Endothelial cell of umbilical vein (primary cell): ENCODE data around the gene ZNF74. TPM values are rescaled to one million over a fixed set of nuclear protein-coding genes. Genes with fewer than 3 reads are reported as not detected.

ENCODE experiments used
- BruUV-seq: library from RNA; stranded (reverse); fragments of 400-500 nt; replicated peaks from 2 replicates; lab custom pipeline; 2021; lab: Mats Ljungman, UMichigan
- CTCF ChIA-PET: fragments of 300-600, 350-600 bp; sonication (Branson Sonifier 250); formaldehyde crosslinking; loops from one replicate; lab custom pipeline; 2021; ENCODE audit warnings: antibody characterized with exemption, inconsistent platforms; lab: Charles Lee
- POLR2A ChIA-PET: fragments of 300-600, 350-600 bp; sonication (Branson Sonifier 250); formaldehyde crosslinking; loops from one replicate; lab custom pipeline; 2021; ENCODE audit warnings: antibody characterized with exemption, inconsistent platforms; lab: Charles Lee
- DNase-seq: peaks from one replicate; pipeline ENCODE4 v3.0.0-alpha.2; 2011; ENCODE audit warnings: low read depth, low spot score
- FAIRE-seq: peaks from 2 replicates; lab custom pipeline; 2011; peaks lifted over from hg19 to GRCh38; lab: Jason Lieb, UNC
- H2AFZ ChIP-seq: 2 replicates; pipeline ENCODE4 v1.6.0; 2012; ENCODE audit warnings: low read depth, low read length, control low read depth, inconsistent platforms
- H3K27ac ChIP-seq: 2 replicates; pipeline ENCODE4 v1.5.1; 2011; ENCODE audit warnings: low read depth, mild to moderate bottlenecking, control low read depth, low read length, moderate library complexity; ENCODE audit not compliant: insufficient read depth
- H3K27me3 ChIP-seq, 2 experiments: 2 replicates each; pipeline versions ENCODE4 v1.6.0 to v1.6.1; 2011; ENCODE audit warnings: low read length in 2 of 2, mixed read lengths in 1 of 2; ENCODE audit not compliant: control insufficient read depth in 2 of 2, insufficient read depth in 2 of 2
- H3K36me3 ChIP-seq, 2 experiments: 2 replicates in 1 of 2; 3 replicates in 1 of 2; pipeline ENCODE4 v1.5.1; 2011; ENCODE audit warnings: low read length in 2 of 2, mild to moderate bottlenecking in 1 of 2, moderate library complexity in 1 of 2; ENCODE audit not compliant: control insufficient read depth in 2 of 2, insufficient read depth in 2 of 2; ENCODE audit errors: extremely low read depth in 1 of 2
- H3K4me1 ChIP-seq: 3 replicates; pipeline ENCODE4 v1.5.1; 2011; ENCODE audit warnings: mild to moderate bottlenecking, low read length; ENCODE audit not compliant: control insufficient read depth, insufficient read depth; ENCODE audit errors: extremely low read depth
- H3K4me2 ChIP-seq: 2 replicates; pipeline ENCODE4 v1.6.1; 2011; ENCODE audit warnings: low read length, control low read depth, mixed read lengths; ENCODE audit not compliant: insufficient read depth
- H3K4me3 ChIP-seq, 3 experiments: fragments of 200-600 bp in 1 of 3; sonication (generic), shearing (Covaris generic) in 1 of 3; replicated peaks in 1 of 3; 2 replicates each; pipeline ENCODE4 v1.5.1; 2011 to 2016; ENCODE audit warnings: control low read depth in 3 of 3, low read length in 3 of 3, mild to moderate bottlenecking in 2 of 3, inconsistent platforms in 1 of 3, low read depth in 1 of 3, moderate library complexity in 1 of 3; ENCODE audit not compliant: insufficient read depth in 1 of 3
- H3K79me2 ChIP-seq: 2 replicates; pipeline ENCODE4 v1.6.0; 2012; ENCODE audit warnings: low read length, inconsistent platforms; ENCODE audit not compliant: control insufficient read depth, insufficient read depth
- H3K9ac ChIP-seq: replicated peaks from 2 replicates; pipeline ENCODE3; 2011; ENCODE audit warnings: low read length, control low read depth; ENCODE audit not compliant: insufficient read depth; ENCODE audit errors: extremely low read depth
- H3K9me1 ChIP-seq: replicated peaks from 3 replicates; pipeline ENCODE4 v1.6.0; 2011; ENCODE audit warnings: mild to moderate bottlenecking, low read length; ENCODE audit not compliant: control insufficient read depth, insufficient read depth; ENCODE audit errors: extremely low read depth
- H3K9me3 ChIP-seq: replicated peaks from 2 replicates; pipeline ENCODE4 v1.5.1; 2012; ENCODE audit warnings: low read length, inconsistent platforms; ENCODE audit not compliant: control insufficient read depth, insufficient read depth
- H4K20me1 ChIP-seq: replicated peaks from 2 replicates; pipeline ENCODE3; 2011; ENCODE audit warnings: mild to moderate bottlenecking, low read length; ENCODE audit not compliant: control insufficient read depth, insufficient read depth; ENCODE audit errors: extremely low read depth
- EZH2 ChIP-seq: IDR thresholded peaks from 2 replicates; pipeline ENCODE4 v1.6.1; 2012; ENCODE audit warnings: borderline replicate concordance, low read depth, mild to moderate bottlenecking, moderate library complexity, low read length, inconsistent platforms; ENCODE audit not compliant: severe bottlenecking
- POLR2A ChIP-seq: IDR thresholded peaks from 2 replicates; pipeline ENCODE4 v1.6.1; 2012; ENCODE audit warnings: low read depth, mild to moderate bottlenecking, control low read depth, low read length
- dilution Hi-C: fragments of 300-500 bp; cut with MboI; formaldehyde crosslinking; loops from one replicate; pipeline ENCODE4 v1.15.0; 2019; ENCODE audit warnings: low sequenced_read_pairs; ENCODE audit not compliant: extremely low pct_ligation_motif_present
- intact Hi-C: fragments of 100-400 bp; cut with micrococcal nuclease; formaldehyde crosslinking; loops from one replicate; pipeline ENCODE4 v1.10.0; 2022
- polyA plus RNA-seq, 4 experiments: library from polyadenylated mRNA; depleted of rRNA in 3 of 4; stranded (reverse) in 3 of 4; unstranded in 1 of 4; fragments of >200 nt; gene quantifications; 2 replicates each; pipeline versions ENCODE4 v1.2.1 to v1.2.3, GENCODE V29; 2011 to 2012; ENCODE audit warnings: missing spikeins in 1 of 4
- total RNA-seq: library from RNA; stranded (reverse); gene quantifications from 2 replicates; pipeline ENCODE4 v1.2.3, GENCODE V29; 2021
- TF ChIP-seq, protein P1 (sequence below), 2 donors: IDR thresholded peaks; 1 replicate in 1 of 2; 2 replicates in 1 of 2; pipeline ENCODE4 v1.5.1; 2011; ENCODE audit warnings: low read length in 2 of 2, mild to moderate bottlenecking in 2 of 2, moderate library complexity in 2 of 2, control low read depth in 1 of 2, inconsistent platforms in 1 of 2, low read depth in 1 of 2; ENCODE audit not compliant: insufficient read depth in 1 of 2; ENCODE audit errors: extremely low read depth in 1 of 2

ZNF74 gene
- total and polyA plus RNA-seq, 2 donors (not counting 3 experiments of a cell fraction or from before 2014, with no cell fraction given) = 8.6 to 13.4 TPM

DNA sequence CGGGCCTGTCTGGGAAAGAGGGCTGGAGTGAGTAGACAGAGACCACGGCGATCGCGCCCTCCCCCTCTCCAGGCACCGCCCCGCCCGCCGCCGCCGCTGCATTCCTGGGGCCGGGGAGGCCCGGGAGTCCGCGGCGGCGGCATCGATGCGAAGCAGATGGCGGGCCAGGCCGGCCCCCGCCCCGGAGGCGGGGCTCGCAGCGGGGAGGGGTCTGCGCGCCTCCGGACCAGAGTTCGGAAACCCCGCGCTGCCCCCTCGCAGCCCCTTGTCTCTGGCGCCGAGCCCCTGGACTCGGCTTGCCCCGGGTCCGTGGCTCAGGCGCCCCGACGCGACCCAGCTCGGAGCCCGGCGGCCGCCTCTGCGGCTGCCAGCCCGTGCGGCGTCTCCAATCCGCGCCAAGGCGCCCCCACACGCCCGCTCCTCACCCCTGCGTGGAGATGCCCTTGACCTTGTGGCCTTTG, 42.4 kb downstream of the ZNF74 start:
- TF ChIP-seq POLR2A = no peak
- TF ChIP-seq, protein P1, sequence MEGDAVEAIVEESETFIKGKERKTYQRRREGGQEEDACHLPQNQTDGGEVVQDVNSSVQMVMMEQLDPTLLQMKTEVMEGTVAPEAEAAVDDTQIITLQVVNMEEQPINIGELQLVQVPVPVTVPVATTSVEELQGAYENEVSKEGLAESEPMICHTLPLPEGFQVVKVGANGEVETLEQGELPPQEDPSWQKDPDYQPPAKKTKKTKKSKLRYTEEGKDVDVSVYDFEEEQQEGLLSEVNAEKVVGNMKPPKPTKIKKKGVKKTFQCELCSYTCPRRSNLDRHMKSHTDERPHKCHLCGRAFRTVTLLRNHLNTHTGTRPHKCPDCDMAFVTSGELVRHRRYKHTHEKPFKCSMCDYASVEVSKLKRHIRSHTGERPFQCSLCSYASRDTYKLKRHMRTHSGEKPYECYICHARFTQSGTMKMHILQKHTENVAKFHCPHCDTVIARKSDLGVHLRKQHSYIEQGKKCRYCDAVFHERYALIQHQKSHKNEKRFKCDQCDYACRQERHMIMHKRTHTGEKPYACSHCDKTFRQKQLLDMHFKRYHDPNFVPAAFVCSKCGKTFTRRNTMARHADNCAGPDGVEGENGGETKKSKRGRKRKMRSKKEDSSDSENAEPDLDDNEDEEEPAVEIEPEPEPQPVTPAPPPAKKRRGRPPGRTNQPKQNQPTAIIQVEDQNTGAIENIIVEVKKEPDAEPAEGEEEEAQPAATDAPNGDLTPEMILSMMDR (IDR thresholded peaks at IDR 0.05; ENCODE audit: extremely low read depth in 1 of 2, insufficient read depth in 1 of 2, low read depth in 1 of 2, low read length in 2 of 2) = no peak
- TF ChIP-seq EZH2 = no peak
- H3K4me3 ChIP-seq = peak overlapping the region; percentile 43 to 75 (median 59)
- no peaks in the 10 kb centered on the region for H3K27me3 ChIP-seq
- no peaks in the 10 kb centered on the region for H3K36me3 ChIP-seq
- H3K9ac ChIP-seq = peak overlapping the region; percentile 34
- H3K9me3 ChIP-seq = no peaks in the 10 kb centered on the region
- dilution Hi-C loops (no loop called here), intact Hi-C loops (loop anchor here (5.0 kb wide), 1 partner anchor 61 kb away; the partner anchor contains the start of gene KLHL22)
- POLR2A ChIA-PET = no interaction called here
- CTCF ChIA-PET = interaction anchor here (1.0 to 3.6 kb wide), 3 partner anchors 18 to 59 kb away, joined by 3 to 15 read pairs (median 15); partner anchors contain the start of gene KLHL22
- no peak for DNase-seq
- peak overlapping the region; percentile 46 for H2AFZ ChIP-seq
- peaks cover 14% of the 10 kb centered on the region for H3K79me2 ChIP-seq
- peak overlapping the region; percentile 74 for H3K4me2 ChIP-seq
- H3K9me1 ChIP-seq = no peaks in the 10 kb centered on the region
- peaks cover 11% of the 10 kb centered on the region for H3K4me1 ChIP-seq
- BruUV-seq = no TSS peak
- no peak for FAIRE-seq
- H3K27ac ChIP-seq = no peak overlapping the region
- peaks cover 2% of the 10 kb centered on the region for H4K20me1 ChIP-seq
